Measurements from ENCODE around the gene KDM8. TPM values are rescaled to one million over a fixed set of nuclear protein-coding genes. Genes with fewer than 3 reads are reported as not detected.

The KDM8 gene
- total and polyA plus RNA-seq, 9 of the 15 experiments (the other 6 are each of a cell fraction or from before 2014, with no cell fraction given) = 0.61 to 9.1 (median 5.4) TPM

DNA sequence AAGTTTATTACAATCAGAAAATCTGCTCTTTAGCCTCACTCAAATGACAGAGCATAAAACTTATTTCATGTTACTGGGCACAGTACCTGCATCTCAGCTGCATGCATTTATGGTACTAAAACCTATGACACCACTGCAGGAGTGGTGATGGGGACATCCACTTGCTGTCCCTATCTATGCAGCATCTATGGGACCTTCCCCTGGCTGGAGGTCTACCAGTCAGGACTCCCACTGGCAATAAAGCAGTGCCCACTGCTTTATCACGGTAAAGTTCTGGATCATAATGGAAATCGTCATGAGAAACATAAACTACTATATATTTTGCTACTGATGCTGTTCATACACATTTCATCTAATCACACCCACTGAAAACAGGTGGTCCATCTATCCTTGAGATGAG lies 39.1 kb downstream of the KDM8 start (continued):
- TF ChIP-seq, protein P1, sequence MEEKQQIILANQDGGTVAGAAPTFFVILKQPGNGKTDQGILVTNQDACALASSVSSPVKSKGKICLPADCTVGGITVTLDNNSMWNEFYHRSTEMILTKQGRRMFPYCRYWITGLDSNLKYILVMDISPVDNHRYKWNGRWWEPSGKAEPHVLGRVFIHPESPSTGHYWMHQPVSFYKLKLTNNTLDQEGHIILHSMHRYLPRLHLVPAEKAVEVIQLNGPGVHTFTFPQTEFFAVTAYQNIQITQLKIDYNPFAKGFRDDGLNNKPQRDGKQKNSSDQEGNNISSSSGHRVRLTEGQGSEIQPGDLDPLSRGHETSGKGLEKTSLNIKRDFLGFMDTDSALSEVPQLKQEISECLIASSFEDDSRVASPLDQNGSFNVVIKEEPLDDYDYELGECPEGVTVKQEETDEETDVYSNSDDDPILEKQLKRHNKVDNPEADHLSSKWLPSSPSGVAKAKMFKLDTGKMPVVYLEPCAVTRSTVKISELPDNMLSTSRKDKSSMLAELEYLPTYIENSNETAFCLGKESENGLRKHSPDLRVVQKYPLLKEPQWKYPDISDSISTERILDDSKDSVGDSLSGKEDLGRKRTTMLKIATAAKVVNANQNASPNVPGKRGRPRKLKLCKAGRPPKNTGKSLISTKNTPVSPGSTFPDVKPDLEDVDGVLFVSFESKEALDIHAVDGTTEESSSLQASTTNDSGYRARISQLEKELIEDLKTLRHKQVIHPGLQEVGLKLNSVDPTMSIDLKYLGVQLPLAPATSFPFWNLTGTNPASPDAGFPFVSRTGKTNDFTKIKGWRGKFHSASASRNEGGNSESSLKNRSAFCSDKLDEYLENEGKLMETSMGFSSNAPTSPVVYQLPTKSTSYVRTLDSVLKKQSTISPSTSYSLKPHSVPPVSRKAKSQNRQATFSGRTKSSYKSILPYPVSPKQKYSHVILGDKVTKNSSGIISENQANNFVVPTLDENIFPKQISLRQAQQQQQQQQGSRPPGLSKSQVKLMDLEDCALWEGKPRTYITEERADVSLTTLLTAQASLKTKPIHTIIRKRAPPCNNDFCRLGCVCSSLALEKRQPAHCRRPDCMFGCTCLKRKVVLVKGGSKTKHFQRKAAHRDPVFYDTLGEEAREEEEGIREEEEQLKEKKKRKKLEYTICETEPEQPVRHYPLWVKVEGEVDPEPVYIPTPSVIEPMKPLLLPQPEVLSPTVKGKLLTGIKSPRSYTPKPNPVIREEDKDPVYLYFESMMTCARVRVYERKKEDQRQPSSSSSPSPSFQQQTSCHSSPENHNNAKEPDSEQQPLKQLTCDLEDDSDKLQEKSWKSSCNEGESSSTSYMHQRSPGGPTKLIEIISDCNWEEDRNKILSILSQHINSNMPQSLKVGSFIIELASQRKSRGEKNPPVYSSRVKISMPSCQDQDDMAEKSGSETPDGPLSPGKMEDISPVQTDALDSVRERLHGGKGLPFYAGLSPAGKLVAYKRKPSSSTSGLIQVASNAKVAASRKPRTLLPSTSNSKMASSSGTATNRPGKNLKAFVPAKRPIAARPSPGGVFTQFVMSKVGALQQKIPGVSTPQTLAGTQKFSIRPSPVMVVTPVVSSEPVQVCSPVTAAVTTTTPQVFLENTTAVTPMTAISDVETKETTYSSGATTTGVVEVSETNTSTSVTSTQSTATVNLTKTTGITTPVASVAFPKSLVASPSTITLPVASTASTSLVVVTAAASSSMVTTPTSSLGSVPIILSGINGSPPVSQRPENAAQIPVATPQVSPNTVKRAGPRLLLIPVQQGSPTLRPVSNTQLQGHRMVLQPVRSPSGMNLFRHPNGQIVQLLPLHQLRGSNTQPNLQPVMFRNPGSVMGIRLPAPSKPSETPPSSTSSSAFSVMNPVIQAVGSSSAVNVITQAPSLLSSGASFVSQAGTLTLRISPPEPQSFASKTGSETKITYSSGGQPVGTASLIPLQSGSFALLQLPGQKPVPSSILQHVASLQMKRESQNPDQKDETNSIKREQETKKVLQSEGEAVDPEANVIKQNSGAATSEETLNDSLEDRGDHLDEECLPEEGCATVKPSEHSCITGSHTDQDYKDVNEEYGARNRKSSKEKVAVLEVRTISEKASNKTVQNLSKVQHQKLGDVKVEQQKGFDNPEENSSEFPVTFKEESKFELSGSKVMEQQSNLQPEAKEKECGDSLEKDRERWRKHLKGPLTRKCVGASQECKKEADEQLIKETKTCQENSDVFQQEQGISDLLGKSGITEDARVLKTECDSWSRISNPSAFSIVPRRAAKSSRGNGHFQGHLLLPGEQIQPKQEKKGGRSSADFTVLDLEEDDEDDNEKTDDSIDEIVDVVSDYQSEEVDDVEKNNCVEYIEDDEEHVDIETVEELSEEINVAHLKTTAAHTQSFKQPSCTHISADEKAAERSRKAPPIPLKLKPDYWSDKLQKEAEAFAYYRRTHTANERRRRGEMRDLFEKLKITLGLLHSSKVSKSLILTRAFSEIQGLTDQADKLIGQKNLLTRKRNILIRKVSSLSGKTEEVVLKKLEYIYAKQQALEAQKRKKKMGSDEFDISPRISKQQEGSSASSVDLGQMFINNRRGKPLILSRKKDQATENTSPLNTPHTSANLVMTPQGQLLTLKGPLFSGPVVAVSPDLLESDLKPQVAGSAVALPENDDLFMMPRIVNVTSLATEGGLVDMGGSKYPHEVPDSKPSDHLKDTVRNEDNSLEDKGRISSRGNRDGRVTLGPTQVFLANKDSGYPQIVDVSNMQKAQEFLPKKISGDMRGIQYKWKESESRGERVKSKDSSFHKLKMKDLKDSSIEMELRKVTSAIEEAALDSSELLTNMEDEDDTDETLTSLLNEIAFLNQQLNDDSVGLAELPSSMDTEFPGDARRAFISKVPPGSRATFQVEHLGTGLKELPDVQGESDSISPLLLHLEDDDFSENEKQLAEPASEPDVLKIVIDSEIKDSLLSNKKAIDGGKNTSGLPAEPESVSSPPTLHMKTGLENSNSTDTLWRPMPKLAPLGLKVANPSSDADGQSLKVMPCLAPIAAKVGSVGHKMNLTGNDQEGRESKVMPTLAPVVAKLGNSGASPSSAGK (IDR thresholded peaks at IDR 0.05) = no peak
- TF ChIP-seq, protein P2, sequence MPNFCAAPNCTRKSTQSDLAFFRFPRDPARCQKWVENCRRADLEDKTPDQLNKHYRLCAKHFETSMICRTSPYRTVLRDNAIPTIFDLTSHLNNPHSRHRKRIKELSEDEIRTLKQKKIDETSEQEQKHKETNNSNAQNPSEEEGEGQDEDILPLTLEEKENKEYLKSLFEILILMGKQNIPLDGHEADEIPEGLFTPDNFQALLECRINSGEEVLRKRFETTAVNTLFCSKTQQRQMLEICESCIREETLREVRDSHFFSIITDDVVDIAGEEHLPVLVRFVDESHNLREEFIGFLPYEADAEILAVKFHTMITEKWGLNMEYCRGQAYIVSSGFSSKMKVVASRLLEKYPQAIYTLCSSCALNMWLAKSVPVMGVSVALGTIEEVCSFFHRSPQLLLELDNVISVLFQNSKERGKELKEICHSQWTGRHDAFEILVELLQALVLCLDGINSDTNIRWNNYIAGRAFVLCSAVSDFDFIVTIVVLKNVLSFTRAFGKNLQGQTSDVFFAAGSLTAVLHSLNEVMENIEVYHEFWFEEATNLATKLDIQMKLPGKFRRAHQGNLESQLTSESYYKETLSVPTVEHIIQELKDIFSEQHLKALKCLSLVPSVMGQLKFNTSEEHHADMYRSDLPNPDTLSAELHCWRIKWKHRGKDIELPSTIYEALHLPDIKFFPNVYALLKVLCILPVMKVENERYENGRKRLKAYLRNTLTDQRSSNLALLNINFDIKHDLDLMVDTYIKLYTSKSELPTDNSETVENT (CRISPR knock-in tag; IDR thresholded peaks at IDR 0.05) = no peak

All from K562 (cell line).